ENCODE measurements around the gene PLEKHA7. TPM values are rescaled to one million over a fixed set of nuclear protein-coding genes. Genes with fewer than 3 reads are reported as not detected.

The PLEKHA7 gene
- total and polyA plus RNA-seq, 2 experiments from 2014 or later = 40.8 to 167 TPM

- H3K9me3 ChIP-seq (ENCODE audit: low read depth) = no peaks in the 10 kb centered on the region
- H3K27me3 ChIP-seq = no peaks in the 10 kb centered on the region
- H3K36me3 ChIP-seq = no peaks in the 10 kb centered on the region
- H3K4me1 ChIP-seq (ENCODE audit: low read depth) = peaks cover 93% of the 10 kb centered on the region
- no peak for TF ChIP-seq CTCF (IDR thresholded peaks at IDR 0.05; ENCODE audit: low read depth, low read length)
- H3K4me3 ChIP-seq = no peak overlapping the region
- no peak for DNase-seq (ENCODE audit: low read depth in 1 of 2, low spot score in 1 of 2)
- peak overlapping the region; percentile 85 for H3K27ac ChIP-seq
Observed at GRCh38 chr11:16876837-16877236, 137.4 kb downstream of the PLEKHA7 start.

GRCh38 chr11:16876053-16876752 lies 138.0 kb downstream of the PLEKHA7 start:
- H3K27me3 ChIP-seq = no peaks in the 10 kb centered on the region
- no peak for DNase-seq (ENCODE audit: low read depth in 1 of 2, low spot score in 1 of 2)
- H3K4me3 ChIP-seq = no peak overlapping the region
- H3K4me1 ChIP-seq (ENCODE audit: low read depth) = peaks cover 93% of the 10 kb centered on the region
- peak overlapping the region; percentile 85 for H3K27ac ChIP-seq
- H3K9me3 ChIP-seq (ENCODE audit: low read depth) = no peaks in the 10 kb centered on the region
- TF ChIP-seq CTCF (IDR thresholded peaks at IDR 0.05; ENCODE audit: low read depth, low read length) = no peak
- no peaks in the 10 kb centered on the region for H3K36me3 ChIP-seq

DNA sequence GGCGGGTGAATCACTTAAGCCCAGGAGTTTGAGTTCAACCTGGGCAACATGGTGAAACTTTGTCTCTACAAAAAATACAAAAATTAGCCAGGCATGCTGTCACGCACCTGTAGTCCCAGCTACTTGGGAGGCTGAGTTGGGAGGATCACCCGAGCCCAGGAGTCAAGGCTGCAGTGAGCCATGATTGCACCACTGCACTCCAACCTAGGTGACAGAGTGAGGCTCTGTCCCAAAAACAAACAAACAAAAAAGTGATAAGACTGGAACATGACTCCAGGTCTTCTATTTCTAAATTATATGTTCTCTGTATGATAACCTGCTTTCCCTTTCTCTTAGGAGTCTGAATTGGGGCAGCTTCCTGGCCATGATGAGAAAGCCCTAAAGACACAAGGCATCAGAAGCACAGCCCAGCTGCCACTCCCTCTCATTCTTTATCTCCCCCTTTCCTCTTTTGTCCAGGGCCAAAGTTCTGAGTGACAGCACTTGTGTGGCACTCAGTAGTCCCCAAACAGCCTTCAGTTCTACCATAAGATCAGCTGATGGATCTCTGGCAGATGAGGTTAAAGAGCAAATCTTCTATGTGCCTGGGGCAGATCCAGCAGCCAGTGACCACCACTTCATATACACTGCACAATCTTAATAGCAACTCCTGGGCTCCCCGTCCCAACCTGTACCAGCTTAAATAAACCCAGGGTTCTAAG lies 139.8 kb downstream of the PLEKHA7 start:
- Histone ChIP-seq H3K27me3 (no peaks in the 10 kb centered on the region), H3K4me3 (no peak overlapping the region)
- DNase-seq (ENCODE audit: low read depth in 1 of 2, low spot score in 1 of 2) = no peak

GRCh38 chr11:16873289-16873688 lies 140.9 kb downstream of the PLEKHA7 start:
- TF ChIP-seq CTCF (IDR thresholded peaks at IDR 0.05; ENCODE audit: low read depth, low read length) = no peak
- Histone ChIP-seq H3K4me3 (no peak overlapping the region), H3K36me3 (no peaks in the 10 kb centered on the region), H3K9me3 (ENCODE audit: low read depth) (no peaks in the 10 kb centered on the region), H3K27ac (no peak overlapping the region), H3K27me3 (no peaks in the 10 kb centered on the region), H3K4me1 (ENCODE audit: low read depth) (peaks cover 66% of the 10 kb centered on the region)
- DNase-seq (ENCODE audit: low read depth in 1 of 2, low spot score in 1 of 2) = peak in 1 of 2 donors; percentile 27

More for the DNA sequence above, 139.8 kb downstream of the PLEKHA7 start:
- H3K27ac ChIP-seq = peak overlapping the region; percentile 47
- TF ChIP-seq CTCF (IDR thresholded peaks at IDR 0.05; ENCODE audit: low read depth, low read length) = no peak
- H3K9me3 ChIP-seq (ENCODE audit: low read depth) = no peaks in the 10 kb centered on the region
- H3K4me1 ChIP-seq (ENCODE audit: low read depth) = peaks cover 76% of the 10 kb centered on the region
- H3K36me3 ChIP-seq = no peaks in the 10 kb centered on the region

DNA sequence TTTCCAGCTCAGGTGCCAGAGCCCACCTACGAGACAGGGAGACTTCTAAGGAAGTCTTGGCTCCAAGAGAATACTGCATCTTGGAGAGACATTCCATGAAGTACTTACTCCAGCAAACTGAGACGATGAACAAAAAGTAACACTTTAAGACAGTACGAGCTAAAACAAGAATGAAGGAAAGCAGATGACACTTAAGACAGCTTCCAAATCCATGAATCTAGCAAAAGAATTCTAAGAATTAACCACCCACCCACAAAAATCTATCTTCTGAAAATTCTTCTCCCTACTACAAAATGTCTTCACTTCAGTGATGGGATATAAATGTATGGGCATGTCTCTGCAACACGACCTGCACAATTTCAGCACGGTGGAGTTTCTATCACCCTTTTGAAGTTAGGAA lies 142.8 kb downstream of the PLEKHA7 start:
- no peak overlapping the region for H3K27ac ChIP-seq
- no peaks in the 10 kb centered on the region for H3K9me3 ChIP-seq (ENCODE audit: low read depth)
- no peaks in the 10 kb centered on the region for H3K36me3 ChIP-seq
- H3K4me3 ChIP-seq = no peak overlapping the region
- no peaks in the 10 kb centered on the region for H3K27me3 ChIP-seq
- H3K4me1 ChIP-seq (ENCODE audit: low read depth) = peaks cover 46% of the 10 kb centered on the region
- DNase-seq (ENCODE audit: low read depth in 1 of 2, low spot score in 1 of 2) = peak in 1 of 2 donors; percentile 19
- TF ChIP-seq CTCF (IDR thresholded peaks at IDR 0.05; ENCODE audit: low read depth, low read length) = no peak

Data from cardiac muscle cell (in vitro differentiated cells and primary cell).